ENCODE data around the gene ADRA2A.

The ADRA2A gene

DNA sequence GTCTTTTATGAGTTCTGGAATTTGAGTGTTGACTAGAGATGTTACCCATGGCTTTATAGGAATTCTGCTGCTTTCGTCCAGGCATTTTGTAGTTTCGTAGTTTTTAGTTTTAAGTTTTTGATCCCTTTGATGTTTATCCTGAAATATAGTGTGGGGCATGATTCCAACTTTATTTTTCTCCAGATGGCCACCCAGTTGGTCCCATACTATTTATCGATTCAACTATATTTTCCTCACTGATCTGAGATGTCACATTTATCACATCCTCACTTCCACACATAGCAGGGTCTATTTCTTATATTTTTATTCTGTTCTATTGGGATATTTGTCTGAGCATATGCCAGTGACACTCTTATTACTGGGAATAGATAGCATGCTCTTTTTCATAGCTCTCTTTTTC is 33.9 kb downstream of the ADRA2A start:
- DNase-seq, result no peak

DNA sequence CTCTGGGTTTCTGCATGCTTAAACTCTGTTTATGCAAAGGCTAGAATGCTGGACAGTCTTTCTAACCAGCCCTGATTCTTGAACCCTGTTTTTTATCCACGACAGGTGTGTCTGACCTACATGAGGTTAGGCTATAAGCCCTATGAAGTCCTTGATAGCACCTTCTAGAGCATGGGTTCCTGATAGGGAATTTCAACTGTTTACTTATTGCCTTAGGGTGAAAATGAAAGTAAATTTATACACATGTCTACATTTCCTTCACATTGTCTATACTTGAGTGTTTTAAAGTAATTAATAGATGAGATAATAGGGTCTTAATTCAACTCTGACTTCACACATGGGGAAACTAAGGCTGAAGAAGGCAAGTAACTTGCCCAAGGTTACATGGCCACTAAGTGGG is 35.5 kb downstream of the ADRA2A start:
- no peak for DNase-seq

DNA sequence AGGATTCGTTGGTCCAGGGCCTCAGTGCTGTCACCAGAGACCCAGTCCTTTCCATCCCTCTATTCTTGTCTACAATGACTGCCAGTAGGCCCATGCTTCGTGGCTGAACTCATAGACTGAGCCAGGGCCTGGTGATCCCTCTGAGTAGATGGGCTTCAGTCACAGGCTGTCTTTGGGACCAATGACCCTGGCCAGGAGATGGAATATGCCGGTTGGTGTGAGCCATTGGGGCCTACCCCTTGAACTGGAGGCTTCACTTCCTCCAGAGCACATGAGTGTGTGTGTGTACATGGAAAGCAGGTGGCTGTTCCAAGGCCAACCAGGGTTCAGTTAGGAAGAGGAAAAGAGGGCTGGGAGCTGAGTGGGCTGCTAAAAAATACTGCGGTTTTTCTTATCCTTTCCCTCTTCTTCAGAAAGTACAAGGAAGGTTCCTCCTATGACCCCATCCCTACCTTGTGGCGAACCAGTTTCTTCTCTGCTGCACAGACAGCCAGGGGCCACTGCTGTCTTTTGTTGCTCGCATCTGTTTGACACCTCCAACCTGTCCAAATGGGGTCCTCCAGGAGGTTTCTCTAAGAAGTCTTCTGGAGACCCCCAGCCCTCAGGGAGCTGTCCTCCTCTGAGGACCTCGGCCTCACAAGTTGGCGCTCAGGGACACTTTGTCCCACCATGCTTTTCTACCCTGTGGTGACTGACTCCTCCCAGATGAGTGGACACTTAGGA is 36.6 kb downstream of the ADRA2A start:
- no peak for DNase-seq

DNA sequence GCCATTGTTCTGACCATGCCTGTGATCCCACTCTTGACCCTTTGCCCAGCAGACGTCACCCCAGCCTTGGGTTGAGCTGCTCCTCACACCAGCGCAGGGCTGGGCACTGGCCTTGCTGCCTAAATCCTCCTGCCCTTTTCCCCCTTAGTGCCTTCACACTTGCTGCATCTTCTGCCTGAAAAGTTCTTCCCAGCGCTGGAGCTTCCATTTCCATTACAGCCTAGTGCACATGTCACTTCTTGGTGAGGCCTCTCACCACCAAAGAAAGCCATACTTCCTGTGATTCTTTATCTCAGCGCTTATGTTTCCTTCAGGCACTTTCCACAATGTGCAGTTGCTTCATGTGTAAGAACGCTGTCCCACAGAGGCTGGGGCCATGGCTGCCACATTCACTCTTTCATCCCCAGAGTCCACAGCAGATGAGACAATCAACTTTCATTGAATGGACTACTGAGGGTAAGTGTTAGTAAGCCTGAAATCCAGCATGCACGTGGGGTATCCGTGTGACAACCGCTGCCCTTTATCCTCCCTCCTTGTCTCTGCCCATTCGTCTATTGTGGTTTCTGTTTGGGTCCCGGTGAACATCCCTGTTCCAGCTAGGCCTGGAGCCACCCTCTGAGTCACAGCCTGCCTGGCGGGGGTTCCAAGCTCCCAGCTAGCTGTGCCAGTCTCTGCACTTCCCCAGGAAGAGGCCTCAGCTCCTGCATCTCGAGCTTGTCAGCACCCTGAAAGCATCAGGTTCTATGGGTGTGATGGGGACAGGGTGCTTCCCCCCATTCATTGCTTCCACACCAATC is 37.3 kb downstream of the ADRA2A start:
- DNase-seq, result no peak

DNA sequence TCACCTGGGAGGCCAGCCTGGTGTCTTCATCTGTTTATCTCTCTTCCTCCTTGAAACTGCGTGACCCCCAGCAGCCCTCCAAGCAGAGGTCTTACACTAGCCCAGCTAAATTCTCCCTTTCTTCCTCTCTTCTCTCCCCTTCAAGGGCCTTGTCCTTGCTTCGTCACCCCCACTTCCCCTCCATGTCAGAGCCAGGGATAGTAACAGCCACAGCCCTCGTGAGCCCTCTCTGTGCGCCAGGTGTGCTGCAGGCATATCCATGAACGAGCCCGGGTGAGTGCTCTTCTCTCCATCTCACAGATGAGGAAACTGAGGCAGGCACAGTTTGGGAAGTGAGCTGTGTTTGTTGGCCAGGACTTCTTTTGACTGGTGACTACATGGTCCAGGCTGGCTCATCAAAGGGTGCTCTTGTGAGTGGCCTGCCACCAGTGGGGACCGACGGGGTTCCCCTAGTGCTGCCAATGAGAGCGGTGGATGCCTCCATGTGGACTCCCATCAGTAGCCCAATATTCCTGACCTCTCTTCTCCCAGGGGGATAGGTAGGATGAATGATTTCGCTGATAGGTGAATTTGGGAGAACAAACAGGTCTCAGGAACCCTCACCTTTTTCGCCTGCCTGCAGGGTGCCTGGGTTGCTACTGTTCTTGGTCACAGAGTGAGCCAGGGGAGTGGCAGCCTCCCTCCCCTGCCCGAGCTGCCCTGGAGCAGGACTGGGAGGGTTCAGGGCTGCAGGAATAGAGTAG is 38.1 kb downstream of the ADRA2A start:
- DNase-seq, result no peak

DNA sequence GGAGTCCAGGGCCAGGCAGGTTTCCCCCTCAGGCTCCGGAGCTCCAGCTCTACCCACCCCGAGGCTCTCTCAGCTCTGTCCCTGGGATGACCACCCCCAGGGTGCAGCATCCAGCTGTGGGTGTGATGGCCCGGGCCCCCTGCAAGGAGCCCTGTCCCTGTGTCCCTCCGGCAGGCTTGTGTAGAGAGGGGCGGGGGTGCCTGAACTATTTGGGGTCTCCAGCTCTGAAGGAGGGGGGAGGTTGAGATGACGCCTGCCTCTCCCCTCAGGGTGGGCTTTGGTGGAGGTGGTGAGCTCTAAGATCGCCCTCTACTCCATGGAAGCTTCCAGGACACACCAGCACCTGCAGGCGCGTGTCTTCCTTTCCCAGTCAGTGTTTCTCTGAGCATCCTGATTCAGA is 39.4 kb downstream of the ADRA2A start:
- DNase-seq, result no peak

DNA sequence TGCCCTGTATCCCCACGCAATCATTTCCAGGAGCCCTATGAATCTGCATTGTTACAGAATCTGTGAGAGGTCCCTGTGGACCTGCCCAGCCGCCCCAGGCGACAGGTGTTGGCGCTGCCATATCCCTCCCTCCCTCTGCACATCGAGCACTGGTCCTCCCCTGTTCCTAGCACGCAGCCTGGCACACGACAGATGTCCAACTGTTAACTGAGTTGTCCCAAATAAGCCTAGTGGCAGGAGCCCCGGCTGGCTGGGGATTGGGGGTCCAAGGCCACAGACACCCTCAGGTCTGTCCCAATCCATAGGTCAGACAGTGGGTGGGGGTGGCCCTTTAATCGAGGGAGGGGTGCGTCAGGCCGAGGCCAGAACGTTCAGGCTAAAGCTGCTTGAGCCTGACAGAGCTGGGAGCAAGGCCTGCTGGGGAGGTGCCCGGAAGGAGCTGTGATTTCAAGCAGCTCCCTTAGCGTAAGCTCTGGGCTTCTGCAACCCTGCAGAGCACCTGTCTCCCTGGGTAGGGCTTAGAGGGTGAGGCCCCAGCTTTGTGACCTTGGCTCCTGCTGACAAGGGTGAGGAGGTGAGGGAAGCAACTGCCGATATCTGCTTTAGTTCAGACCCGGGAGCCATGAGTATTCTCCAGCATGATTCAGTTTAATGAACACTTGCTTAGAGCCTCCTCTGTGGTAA is 40.1 kb downstream of the ADRA2A start:
- DNase-seq, result no peak

DNA sequence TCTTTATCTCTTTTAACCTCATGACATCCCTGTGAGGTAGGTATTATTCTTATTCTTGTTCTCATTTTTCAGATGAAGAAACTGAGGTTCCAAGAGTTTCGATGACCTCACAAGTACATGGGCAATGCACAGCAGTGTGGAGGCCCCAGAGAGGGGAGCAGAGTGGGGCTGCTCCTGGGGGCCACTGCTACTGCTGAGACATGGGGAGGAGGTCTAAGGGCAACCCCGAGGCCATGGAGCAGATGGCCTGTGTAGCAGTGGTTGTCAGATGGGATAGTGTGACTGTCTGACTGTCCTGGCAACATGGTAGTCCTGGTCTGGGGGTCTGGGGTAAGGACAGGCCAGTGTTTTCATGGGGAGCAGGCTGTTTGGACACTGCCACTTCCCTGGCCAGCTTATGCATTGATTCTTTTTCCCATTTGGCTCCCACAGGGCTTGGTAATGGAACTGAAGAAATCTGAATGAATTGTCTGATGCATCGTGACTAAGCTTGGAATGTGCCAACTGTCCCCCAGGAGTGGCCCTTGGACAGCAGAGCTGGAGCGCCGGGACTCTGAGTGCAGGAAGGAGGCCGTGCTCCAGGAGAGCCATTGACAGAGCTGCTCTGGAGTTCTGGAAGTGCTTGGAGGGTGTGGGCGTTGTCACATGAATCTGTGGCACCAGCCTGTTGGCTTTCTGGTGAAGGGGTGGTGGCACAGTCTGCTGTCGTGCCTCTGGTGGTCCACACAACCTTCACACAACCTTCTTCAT is 40.9 kb downstream of the ADRA2A start:
- no peak for DNase-seq

DNA sequence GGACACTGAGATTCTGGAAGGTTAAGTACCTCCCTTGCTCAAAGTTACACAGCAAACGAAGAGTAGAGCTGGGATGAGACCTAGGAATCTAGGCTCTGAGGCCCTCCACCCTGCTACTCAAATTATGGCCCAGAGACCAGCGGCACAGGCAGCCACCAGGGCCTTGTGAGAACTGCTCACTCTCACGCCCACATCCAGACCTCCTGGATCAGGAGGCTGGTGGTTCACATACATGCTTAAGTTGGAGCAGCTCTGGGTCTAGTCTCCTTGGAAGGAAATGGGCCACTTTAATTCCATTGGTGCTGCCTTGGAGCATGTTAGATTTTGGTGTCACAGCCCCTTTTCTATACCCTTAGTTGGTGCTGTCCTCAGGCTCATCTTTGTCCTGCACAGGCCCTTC is 41.9 kb downstream of the ADRA2A start:
- DNase-seq, result no peak

DNA sequence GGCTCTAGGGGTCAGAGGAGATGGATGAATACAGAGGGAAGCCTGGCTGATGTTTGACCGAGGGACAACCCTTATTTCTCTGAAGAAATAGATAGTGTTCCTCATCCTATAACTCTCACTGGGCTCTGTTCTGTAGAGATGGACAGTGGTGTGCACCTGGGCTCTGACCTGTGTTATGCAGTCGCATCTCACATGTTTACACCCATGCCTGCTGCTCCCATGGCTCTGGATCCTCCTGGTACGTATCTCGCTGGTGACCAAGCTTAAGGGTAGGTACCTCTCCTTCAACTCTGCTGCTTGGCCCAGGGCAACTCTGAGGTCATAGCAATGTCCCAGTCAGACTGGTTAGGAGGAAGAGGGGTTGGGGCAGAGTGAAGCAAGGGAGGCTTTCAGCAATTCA is 42.8 kb downstream of the ADRA2A start:
- DNase-seq, result no peak

DNA sequence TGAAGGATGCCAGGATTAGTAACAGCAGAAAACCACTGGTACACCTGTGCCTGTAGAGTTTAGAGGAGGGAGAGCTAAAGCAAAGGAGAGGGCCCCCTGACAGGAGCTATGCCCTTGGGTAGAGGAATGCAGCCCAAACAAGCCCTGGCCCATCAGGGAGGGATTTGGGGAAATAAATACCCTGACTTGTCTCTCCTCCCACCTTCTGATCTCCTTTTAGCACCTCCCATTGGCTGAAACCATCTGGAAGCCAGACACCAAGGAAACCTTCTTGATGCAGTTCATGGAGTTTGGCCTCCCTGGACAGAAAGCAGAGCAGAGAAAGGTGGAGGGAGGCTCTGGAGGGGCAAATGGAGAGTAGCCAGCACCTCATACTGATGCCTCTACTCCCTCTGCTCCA is 45.3 kb downstream of the ADRA2A start:
- DNase-seq, result no peak

DNA sequence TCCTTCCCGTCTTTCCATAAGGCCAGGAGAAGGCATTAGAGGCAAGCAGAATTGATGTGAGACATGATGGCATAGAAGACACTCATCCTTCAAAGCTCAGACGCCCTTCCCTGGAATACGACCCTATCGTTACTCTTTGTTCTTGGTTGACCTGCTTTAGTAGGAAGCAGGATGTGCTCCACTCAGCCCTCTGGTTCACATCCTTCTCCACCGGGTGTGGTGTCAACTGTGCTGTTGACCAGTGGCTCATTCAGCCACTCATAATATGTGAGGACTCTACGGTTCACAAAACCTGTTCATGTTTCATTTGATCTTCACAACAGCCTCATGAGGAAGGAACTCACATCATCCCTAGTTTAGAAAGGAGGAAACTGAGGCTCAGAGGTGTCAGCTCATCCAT is 47.1 kb downstream of the ADRA2A start:
- no peak for DNase-seq

DNA sequence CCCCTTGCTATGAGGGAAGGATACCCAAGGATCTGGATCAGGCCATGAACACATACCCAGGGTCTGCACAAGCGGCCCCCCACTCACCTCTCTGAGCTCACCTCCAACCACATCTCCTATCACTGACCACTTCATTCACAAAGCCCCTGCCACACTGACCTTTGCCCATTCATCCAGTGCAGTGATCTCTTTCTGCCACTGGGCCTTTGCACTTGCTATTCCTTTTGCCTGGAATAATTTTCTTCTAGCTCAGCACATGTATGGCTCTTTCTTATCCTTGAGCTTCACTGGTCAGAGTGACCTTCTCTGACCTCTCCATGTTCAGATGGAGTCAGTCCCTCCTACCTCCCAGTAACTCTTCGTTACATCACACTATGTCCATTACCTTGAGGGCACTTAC is 48.3 kb downstream of the ADRA2A start:
- no peak for DNase-seq

DNA sequence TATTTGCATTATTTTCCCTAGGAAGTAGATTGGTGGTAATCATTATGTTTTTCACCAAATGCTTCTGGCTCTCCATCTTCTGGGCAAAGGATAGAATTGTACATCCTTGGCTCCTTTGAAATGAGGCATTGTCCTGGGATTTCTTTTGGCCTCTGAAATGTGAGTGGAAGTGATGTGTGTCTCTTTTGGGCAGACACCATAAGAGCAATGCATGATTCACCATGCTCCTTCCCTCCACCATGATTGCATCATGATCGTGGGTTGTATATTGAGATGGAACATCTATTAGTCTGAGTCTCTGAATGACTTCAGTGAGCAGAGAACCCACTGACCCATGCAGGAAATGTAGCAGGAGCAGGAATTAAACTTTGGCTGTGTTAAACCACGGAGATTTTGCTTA is 49.2 kb downstream of the ADRA2A start:
- DNase-seq, result no peak

DNA sequence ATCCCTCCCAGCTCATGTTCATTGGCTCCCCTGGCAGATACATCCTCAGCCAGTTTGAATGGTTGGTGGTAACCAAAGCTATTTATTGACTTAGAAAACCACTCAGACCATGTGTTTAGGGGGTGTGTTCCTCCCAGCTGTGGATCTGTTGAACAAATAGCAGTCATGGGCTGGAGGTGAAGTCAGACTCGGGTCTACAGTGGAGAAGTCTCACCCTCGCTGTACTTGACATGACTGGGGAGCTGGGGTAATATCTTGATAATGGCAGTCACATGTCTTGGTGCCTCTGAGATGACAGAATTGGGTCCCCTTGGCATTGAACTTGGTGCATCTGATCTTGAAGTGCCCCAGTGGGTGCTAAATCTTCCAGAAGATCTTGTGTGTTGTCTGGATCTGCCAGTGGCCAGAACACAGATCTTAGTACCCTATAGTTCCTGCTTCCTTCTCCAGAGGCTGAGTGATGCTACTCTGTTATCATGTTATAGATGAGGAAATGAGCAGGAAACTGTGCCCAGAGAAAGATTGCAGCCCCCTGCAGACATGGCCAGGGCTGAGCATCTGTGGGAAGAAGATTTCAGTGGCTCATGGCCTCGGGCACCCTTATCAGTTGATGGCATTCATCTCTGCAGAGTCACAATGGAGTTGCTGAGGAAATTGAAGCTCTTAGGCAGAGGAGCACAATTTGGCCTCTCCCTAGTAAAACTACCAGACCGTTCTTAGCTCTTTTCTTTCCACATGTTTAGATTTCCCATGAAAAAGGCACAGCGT is 50.4 kb downstream of the ADRA2A start:
- DNase-seq, result no peak

DNA sequence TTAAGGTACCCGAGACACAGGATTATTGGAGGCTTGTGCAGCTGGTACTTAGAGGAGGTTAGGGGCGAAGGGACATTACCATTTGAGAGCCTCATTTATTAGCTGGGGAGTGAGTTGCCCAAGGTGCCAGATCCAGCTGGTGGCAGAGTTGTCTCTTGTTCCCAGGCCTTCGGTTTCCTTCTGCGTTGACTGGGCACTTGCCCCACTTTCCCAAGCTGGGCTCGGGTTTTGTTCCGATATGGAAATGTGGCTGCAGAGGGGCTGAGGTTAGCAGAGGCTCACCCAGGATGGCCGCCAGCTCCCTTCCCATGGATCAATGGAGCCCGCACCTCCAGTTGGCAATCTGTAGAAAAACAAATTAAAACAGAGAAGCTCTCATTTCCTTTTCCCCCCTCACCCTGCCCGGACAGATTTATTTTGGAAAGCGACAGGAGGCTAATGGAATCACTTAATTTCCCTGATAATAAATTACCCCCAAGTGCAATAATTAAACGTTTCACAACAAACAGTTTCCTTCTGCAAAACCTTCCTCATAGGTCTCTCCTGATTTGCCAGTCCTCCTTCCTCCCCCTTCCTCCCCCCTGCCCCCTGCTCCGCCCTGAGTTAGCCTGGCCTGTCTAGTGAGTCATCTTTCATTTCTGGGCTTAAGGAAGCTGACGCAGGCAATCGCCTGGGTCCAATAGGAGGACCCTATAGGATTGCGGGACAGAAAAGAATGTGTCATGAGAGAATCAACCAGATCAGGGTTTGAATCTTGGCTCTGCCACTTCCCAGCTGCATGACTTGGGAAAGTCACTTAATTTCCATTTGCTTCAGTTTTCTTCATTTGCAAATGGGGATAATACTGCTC is 51.7 kb downstream of the ADRA2A start:
- no peak for DNase-seq

DNA sequence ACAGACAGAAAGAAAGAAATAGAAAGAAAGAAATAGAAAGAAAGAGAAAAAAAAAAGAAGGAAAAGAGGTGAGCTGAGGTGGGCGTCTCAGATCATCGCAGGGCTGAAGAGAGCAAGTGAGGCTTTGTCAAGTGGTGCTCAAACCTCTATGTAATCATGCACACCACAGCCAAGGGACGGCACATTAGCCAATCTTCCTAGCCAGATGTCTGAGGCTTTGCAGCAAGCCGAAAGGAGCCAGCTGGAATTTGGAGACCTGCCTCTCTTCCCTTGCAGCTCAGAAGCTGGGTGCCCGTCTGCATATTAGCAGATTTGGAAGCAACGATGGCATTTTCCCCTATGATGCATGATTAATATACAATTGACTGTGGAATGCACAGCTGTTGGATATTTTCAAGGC is 52.5 kb downstream of the ADRA2A start:
- no peak for DNase-seq

DNA sequence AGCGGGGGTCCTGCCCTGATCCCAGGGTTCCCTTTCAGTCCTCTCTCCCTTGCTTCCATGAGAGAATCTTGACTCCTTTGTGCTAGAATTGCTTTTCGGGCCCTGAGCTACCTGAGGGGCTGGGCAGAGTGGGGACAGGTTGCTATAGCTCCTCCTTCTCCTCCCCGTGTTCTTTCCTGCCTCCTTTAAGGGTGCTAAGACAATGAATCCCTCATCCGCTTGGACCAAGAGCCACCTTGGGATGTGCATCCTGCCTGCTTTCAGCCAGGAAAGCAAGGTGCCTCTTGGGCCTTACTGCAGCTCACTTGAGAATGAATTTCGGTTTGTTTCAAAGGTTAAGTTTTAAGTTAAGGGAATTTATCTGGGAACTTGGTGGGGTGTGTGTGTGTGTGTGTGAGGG is 53.6 kb downstream of the ADRA2A start:
- no peak for DNase-seq
